Stromal cell of bone marrow (primary cell): Measurements from ENCODE around the gene SERTAD1.
A peak's percentile ranks its signal among the peaks of the same experiment; 100 is the strongest.
"Not testable (repeated sequence)": the region's sequence is repeated elsewhere in the genome, so short reads cannot be mapped to it uniquely, and the experiment has no call there.

Experiments
- DNase-seq: peaks from one replicate; pipeline ENCODE4 v3.0.0-alpha.2; 2012; ENCODE audit warnings: low read depth

Gene SERTAD1

DNA sequence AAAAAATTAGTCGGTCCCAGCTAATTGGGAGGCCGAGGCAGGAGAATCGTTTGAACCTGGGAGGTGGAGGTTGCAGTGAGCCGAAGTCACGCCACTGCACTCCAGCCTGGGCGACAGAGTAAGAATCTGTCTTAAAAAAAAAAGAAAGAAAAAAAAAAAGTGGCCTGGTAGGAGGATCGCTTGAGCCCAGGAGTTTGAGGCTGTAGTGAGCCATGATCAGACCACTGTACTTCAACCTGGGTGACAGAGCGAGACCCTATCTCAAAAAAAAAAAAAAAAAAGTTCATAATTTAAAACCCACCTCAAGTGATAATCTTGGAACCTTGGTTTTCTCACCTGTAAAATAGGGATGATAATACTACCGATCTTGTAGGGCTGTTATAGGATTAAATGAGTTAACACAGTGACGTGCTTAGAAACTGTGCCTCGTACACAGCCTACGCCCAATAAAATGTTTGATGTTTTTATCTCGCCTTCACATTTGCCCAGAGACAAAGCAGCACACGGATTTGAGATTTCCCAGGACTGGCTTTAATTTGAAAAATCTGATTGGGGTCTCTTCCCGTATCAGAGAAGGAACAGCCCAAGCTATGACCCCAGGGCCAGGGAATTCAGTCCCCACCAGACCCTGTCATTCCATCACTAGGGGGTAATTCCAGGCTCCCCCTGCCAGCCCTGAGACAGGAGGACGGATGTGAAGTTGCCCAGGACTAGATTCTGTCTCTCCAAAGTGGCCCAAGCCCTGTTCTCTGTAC is 3.6 kb downstream of the SERTAD1 start:
- no peak for DNase-seq

DNA sequence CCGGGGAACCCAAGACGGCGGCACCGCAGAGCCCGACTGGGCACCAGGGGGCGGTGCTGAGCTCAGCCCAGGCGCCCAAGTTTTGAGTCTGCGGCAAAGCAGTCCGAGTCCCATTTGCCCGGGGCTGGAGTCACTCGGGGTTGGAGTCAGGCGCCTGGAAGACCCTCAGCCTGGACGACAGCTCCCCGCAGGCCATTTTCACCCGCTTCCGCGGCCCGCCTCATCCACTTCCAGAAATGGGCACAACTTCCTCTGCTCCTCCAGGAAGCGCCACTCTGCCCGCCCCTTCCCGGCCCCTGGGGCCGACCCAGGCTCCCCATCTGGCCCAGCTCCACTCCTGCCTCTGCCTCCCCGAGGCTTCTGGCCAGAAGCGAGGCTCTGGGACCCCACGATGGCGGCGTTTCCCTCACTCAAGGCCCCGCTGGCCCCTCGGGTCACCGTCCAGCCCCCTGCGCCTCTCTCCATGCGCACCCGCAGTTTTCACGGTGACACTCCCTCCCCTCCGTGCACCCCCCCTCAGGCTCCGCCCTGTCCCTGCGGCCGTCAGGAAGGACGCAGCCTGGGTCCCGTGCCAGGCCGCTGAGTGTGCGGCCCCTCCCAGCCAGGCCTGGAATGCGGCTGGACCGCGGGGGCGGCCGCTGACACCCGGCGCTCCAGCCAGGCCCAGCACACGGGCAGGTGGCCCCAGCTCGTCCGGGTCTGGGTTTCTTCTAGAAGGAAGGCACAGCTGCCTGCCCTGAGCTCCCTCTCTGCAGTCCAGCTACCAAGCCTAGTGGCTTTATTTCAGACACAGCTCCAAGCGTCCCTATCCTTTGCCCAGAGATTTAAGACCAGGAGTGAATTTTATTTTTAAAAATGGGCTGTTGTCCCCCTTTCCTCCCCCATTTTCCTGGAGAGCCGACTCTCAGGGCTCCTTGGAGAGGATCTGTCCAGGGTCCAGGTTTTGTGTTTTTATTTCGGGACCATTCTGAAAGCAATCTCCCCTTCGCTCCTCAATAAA is 4.7 kb downstream of the SERTAD1 start:
- DNase-seq: peak; percentile 85

DNA sequence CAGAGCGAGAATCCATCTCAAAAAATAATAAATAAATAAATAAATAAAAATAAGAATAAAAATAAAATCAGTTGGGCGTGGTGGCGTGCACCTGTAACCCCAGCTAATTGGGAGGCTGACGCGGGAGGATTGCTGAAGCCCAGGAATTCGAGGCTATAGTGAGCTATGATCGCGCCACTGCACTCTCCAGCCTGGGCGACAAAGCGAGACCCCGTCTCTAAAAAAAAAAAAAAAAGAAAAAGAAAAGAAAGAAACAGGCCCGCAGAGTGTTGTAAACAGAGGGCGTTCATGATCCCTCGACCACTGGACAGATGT is 5.4 kb downstream of the SERTAD1 start:
- no peak for DNase-seq

DNA sequence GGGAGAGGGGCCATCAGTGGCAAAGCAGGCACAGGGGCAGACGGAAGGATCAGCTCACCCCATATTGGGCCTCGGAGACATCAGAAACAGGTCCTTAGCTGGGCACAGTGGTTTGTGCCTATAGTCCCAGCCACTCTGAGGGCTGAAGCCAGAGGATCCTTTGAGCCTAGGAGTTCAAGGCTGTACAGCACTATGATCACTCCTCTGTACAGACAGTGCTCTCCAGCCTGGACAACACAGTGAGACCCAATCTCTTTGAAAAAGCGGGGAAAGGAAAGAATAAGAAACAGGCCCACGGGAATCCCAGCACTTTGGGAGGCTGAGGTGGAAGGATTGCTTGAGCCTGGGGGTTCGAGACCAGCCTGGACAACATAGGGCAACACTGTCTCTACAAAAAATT is 6.0 kb downstream of the SERTAD1 start:
- no peak for DNase-seq

DNA sequence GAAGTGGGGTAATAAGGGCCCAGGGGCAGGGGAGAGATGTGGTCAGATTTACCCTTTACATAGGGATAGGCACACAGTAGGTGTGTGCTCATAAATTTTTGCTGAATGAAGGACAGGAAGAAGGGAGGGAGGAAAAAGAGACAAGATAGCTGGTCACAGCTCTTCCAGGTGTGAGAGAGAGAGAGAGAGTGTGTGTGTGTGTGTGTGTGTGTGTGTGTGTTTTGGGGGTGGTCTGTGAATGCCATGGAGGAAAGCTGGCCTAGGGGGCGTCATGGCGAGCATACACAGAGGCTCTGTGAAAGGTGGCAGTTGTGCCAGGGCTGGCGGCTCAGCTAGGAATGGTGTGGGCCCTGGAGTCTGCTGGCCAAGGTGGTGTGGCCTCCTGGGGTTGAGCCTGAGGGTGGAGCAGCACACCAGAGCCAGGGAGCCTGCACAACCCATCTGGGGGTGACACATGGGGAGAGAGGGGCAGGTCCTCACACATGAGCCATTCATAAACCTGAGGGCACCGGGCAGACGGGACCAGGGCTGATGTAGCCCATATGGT is 6.7 kb downstream of the SERTAD1 start:
- no peak for DNase-seq

DNA sequence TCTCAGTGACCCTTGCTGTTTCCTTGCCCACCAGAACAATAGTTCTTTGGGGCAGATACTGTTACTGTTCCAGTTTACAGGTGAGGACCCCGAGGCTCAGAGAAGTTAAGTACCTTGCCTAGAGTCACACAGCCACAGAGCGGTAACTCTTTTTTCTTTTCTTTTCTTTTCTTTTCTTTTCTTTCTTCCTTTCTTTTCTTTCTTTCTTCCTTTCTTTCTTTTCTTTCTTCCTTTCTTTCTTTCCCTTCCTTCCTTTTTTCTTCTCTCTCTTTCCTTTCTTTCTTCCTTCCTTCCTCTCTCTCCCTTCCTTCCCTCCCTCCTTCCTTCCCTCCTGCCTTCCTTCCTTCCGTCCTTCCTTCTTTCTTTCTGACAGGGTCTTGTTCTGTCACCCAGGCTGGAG is 7.8 kb downstream of the SERTAD1 start:
- no peak for DNase-seq

DNA sequence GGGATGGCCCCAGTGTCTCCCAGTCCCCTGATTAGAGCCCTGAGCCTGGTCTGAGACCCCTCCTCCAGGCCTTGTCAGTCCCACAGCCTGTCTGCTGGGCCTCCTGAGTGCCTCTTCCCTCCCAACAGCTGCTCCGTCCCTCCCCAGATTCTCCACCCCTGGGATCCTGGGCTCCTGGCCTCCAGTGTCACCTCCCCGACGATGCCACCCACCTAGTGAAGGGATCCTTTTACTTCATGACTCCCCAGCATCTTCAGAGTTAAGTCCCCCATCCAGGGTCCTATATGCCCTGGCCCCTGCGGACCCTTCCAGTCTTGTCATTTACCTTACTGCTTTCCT is 8.2 kb downstream of the SERTAD1 start:
- DNase-seq: no peak

DNA sequence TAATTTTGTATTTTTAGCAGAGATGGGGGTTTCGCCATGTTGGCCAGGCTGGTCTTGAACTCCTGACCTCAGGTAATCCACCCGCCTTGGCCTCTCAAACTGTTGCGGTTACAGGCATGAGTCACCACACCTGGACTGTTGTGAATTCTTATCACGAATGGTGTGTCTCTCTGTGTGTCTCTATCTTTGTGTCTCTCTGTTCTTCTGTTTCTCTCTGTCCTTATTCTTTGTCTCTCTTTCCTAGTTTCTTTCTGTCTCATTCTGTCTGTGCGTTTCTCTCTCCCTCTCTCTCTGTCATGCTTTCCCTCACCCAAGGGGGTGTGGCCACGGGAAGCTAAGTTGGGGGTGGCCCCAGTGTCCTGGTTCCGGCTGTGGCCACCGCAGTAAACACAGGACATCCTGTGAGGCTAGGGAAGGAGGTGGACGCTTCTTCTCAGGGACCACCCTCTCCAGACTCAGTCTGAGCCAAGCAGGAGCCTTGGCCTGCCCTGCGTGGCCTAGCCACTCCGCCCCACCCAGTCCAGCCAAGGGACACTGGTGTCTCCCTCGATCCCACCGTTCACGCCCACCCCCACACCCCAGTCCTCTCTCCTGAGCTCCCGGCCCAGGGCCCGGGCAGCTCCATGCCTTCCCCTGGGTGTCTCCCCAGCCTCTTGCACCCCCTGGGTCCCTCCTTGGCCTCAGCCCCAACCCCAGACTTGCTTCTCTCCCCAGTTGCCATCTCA is 8.7 kb downstream of the SERTAD1 start:
- DNase-seq: no peak

DNA sequence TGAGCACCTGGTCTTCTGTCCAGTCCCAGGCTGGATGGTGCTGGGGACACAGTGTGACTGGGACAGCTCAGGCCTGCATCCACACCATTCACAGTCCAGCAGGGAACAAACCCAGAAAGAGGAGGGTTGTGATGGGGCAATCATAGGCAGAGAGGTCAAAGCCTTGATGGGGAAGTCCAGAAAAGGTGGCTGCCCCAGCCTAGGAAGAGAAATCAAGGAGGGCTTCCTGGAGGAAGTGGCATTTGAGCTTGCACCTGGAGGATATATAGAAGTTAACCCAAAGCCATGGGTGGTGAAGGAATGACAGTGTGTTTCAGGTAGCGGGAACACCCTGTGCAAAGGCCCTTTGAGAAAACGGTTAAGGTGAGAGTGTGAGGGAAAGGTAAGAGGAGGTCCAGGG is 10.0 kb downstream of the SERTAD1 start:
- no peak for DNase-seq

DNA sequence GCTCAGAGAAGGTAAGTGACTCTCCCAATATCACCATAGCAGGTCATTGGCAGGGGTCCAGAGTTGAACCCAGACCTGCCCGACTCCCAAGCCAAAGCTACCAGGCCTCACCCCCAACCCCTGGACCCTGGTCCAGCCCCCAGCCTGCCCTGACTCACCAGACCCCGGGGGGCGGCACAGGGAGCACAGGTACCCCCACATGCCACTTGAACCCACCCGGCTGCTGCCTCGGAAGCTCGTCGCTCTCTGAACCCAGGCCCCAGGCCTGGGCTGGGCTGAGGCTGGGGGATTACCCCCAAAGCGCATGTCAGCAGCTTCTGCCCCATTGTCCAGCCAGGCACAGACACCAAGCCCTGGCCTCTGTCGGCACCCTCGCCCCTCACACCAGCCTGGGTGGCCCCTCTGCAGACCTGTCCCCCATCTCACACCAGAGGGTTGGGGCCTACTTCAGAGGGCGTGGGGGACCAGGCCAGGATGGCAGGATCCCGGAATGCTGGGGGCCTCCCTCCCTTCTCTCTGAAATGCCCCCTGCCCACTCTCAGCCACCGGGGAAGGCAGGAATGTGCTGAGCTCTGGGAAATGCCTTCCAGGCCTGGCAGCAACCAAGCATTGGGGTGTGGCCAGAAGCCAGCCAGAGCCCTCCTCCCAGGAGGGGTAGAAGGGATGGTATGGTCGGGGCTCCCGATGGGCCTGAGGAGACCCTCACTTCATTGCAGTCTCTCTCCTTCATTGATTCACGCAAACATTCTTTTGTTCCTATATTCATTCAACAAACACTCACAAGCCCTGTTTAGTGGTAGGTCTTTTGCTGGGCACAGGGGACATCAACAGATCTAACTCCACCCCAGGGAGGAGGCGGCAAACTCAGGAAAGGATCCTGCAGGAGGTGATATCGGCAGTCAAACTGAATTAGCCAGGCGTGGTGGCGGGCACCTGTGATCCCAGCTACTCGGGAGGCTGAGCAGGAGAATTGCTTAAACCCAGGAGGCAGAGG is 11.0 kb downstream of the SERTAD1 start:
- no peak for DNase-seq

DNA sequence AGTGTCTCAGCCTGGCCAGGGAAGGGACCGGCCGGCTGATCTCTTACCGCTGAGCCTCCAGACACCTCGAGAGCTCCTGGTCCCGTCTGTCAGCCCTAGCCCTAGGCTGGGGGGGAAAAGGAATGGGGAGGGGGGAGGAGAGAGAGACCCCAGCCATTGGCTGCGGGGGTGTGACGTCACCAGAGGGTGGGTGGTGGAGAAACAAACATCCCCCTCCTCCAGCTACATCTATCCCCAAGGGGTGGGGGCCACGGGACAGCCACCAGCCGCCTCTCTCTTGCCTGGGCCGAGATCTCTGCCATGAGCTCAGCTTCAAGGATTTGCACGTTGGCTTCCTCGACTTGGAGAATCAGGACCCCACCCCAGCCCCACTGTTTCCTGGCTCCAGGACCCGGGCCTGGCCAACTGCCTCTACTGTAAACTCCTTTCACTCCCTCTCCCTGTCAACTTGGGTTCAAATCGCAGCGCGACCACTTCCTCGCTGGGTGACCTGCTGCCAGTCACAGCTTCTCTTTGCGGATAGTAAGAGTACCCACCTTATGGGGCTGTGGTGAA is 12.4 kb downstream of the SERTAD1 start, which contains the start of gene PRX:
TSS of gene PRX (minus strand) at position 88 of the 555 bp plus-strand sequence. CDS start 5,446 bp downstream, outside the sequence.
- no peak for DNase-seq

DNA sequence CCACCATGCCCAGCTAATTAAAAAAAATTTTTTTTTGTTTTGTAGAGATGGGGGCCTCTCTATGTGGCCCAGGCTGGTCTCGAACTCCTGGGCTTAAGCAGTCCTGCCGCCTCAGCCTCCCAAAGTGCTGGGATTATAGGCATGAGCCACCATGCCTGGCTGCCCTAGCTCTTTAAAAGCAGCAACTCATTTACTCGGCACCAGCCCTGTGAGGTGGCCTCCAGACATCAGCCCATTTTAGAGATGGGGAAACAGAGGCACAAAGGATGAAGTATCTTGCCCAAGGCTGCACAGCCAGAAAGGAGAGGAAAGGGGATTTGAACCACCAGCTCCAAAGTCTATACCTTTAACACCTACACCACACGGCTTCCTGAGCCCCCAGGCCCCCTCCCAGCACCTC is 12.9 kb downstream of the SERTAD1 start:
- no peak for DNase-seq

DNA sequence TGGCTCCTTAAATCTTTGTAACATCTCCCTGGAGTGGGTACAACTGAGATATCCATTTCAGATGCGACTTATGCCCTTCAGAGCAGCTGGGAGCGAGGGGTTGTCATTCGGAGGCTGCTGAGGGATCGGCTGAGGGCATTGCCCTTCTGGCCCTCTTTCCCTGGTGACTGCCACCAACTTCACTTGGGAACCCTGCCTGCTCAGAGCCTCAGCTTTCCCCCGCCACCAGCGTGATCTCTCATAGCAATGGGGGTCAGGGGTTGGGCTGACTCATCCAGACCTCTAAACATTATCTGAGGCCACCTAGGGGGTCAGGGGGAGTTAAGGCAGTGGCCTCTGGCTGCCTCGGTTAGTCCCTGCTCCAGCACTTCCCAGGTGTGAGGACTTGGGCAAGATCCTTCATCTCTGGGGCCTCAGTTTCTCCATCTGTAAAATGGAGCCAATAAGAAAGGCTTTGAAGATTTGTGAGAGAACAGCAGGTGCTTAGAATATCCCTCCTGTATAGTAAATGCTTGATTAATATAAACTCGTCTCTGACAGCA is 13.8 kb downstream of the SERTAD1 start:
- no peak for DNase-seq

DNA sequence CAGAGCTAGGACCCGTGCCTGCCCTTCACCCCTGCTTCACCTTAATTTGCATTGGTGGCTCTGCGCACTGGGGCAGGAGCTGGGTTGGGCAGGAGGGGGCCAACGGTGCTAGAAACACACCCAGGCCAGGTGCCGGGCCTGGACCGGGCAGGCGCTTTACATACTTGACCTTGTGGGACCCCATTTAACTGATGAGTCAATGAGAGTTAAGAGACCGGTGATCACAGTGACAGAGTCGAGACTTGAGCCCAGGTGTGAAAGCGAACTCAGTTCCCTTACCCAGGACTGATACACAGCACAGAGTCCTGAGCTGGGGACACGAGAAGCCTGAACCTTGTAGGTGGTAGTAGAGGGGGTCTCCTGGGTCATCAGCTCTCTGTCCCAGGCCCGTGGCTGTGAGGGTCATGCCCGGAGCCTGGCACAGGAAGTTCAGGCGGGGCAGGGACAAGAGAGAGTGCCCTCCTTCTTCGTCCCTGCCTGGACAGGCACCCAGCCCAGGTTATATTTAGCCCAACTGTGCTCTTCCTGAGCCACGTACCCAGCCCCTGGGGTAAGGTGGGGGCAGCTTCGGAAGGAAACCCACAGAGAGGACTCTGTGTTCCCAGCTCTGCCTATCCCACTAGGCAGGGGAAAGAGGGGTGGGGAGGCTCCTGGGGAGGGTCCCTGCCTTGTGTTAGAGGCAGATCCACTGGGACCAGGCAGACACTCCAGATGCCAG is 14.5 kb downstream of the SERTAD1 start:
- no peak for DNase-seq

DNA sequence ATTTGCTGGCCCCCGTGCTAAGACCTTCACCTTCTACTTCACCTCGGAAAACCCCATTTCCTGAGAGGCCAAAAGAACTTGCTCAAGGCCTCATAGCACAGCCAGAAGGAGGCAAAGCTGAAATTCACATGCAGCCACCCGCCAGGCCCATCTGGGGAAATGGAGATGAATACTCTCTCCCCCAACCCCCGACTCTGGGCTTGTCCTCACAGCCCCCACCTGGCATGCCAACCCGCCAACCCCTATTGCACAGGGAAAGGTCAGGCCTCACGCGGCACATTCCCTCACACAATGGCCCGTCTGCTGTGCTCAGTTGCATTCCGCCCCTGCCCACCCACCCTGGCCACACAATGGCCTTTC is 15.8 kb downstream of the SERTAD1 start:
- no peak for DNase-seq

DNA sequence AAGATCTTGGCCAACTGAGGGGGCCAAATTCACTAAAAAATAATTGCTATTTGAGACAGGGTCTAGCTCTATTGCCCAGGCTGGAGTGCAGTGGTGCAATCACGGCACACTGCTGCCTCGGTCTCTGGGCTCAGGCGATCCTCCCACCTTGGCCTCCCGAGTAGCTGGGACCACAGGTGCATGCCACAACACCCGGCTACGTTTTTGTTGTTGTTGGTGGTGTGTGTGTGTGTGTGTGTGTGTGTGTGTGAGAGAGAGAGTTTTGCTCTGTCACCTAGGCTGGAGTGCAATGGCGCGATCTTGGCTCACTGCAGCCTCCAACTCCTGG is 17.2 kb downstream of the SERTAD1 start:
- DNase-seq: not testable (repeated sequence)

DNA sequence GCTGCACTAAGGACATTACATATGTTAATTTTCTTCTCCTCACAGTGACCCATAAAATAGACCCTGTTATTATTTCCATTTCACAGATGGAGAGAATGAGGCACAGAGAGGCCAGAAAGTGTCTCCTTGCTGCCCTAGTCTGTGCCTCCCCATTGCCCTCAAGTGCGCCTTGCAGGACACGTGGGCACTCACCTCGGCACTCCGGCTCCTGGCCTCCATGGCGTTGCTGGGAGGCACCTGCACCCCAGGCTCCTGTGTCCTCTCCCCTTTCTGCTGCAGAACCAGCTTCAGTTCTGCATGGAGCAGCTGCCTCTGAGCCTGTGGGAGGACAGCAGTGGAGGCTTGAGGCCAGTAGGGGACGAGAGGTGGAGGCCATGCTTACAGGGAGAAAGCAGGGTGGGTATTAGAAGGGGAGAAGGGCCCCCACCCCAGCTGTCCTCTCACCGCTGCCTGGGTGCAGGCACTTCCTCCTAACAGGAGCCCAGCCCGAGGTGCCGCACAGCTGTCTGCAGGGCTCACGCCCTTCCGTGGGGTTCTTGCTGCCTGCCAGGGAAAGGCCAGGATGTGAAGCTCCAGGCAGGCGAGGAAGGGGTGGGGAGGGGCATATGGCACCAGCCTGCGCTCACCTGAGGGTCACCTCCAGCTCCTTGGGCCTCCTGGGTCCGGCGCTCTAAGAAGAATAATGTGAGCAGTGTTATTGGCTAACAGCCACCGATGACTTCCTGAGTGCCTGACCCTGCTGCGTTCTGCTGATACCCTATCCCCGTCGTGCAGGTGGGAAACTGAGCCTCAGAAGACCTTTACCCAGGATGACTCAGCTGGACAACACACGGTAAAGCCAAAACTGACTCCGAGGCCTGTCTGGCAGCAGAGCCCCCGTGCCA is 17.8 kb downstream of the SERTAD1 start:
- DNase-seq: no peak

DNA sequence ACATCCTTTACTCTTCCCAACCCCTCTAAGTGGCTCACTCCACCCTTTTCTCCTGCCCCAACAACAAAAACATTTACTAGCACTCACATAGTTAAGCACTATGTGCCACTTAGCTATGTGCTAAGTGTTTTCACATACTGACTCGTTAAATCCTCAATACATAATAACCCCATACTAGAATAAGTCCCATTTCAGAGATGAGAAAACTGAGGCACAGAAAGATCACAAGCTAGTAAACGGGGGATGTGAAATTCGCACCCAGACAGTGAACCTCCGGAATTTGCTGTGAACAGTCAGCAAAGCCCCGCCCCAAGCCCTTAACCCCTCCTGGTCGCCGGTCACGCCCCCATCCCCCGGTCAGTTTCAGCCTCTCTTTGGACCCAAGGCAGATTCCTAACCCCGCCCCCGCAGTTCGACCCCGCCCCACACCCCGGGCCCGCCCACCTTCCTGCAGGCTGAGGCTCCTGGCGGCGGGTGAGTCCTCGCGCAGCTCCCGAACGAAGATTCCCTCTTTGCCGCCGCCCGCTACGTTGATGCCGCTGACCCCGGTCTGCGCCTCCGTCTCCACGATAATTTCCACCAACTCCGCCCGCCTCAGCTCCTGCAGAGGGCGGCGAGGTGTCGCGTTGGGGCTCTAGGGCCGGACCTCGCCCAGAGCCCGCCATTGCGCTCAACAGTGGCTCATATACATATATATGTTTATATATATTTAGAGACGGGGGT is 22.4 kb downstream of the SERTAD1 start:
- DNase-seq: peak; percentile 66
